Smooth muscle cell (in vitro differentiated cells): ENCODE measurements around the gene AP1S3. TPM values are rescaled to one million over a fixed set of nuclear protein-coding genes. Genes with fewer than 3 reads are reported as not detected.

Experiments used
- DNase-seq: peaks from one replicate; lab custom pipeline; 2025; ENCODE audit not compliant: unreplicated experiment; lab: John Stamatoyannopoulos, UW
- H2AFZ ChIP-seq: fragments of 200-600 bp; sonication (generic); 2 replicates; pipeline ENCODE4 v1.6.0; 2016; ENCODE audit warnings: antibody characterized with exemption, low read depth, mild to moderate bottlenecking
- H3F3A ChIP-seq: fragments of 200-600 bp; sonication (generic); 2 replicates; pipeline ENCODE4 v1.6.0; 2017; ENCODE audit warnings: antibody characterized with exemption, low read depth
- H3K27ac ChIP-seq: fragments of 200-600 bp; sonication (generic); 2 replicates; pipeline ENCODE4 v1.5.1; 2016; ENCODE audit warnings: low read depth, mild to moderate bottlenecking
- H3K27me3 ChIP-seq: fragments of 200-600 bp; sonication (generic); 2 replicates; pipeline ENCODE4 v1.6.1; 2016; ENCODE audit warnings: low read depth, mild to moderate bottlenecking
- H3K36me3 ChIP-seq: fragments of 200-600 bp; sonication (generic); 2 replicates; pipeline ENCODE4 v1.5.1; 2016; ENCODE audit warnings: low read depth
- H3K4me1 ChIP-seq: fragments of 200-600 bp; sonication (generic); 2 replicates; pipeline ENCODE4 v1.5.1; 2016; ENCODE audit warnings: low read depth
- H3K4me2 ChIP-seq: fragments of 200-600 bp; sonication (generic); 2 replicates; pipeline ENCODE4 v1.6.0; 2016; ENCODE audit warnings: mild to moderate bottlenecking
- H3K4me3 ChIP-seq: fragments of 200-600 bp; sonication (generic); 2 replicates; pipeline ENCODE4 v1.5.1; 2016; ENCODE audit warnings: mild to moderate bottlenecking
- H3K79me2 ChIP-seq: fragments of 200-600 bp; sonication (generic); 2 replicates; pipeline ENCODE4 v1.6.0; 2016; ENCODE audit warnings: low read depth, mild to moderate bottlenecking
- H3K9ac ChIP-seq: fragments of 200-600 bp; sonication (generic); 2 replicates; pipeline ENCODE4 v1.6.0; 2016; ENCODE audit warnings: low read depth
- H3K9me3 ChIP-seq: fragments of 200-600 bp; sonication (generic); replicated peaks from 2 replicates; pipeline ENCODE4 v1.5.1; 2016; ENCODE audit warnings: low read depth
- H4K20me1 ChIP-seq: fragments of 200-600 bp; sonication (generic); 2 replicates; pipeline ENCODE4 v1.6.0; 2016; ENCODE audit warnings: low read depth
- WGBS: methylation state at CpG from one replicate; pipeline ENCODE4 v1.1.7; 2016; ENCODE audit warnings: low lambda C conversion rate; 5-methylcytosine and 5-hydroxymethylcytosine counted together
- polyA plus RNA-seq: library from polyadenylated mRNA; unstranded; fragments of >200 nt; fragmentation: Nextera tagmentation; extraction: Ambion mirVana; gene quantifications from 2 replicates; pipeline ENCODE4 v1.2.1, GENCODE V29; 2016
- total RNA-seq: library from RNA; depleted of rRNA; stranded (reverse); fragments of >200 nt; gene quantifications from 2 replicates; pipeline ENCODE4 v1.2.3, GENCODE V29; 2014
- TF ChIP-seq, protein P1 (sequence below): fragments of 200-600 bp; sonication (generic); IDR thresholded peaks from 2 replicates; pipeline ENCODE4 v1.5.1; 2017; ENCODE audit warnings: borderline replicate concordance, mild to moderate bottlenecking, antibody characterized with exemption; ENCODE audit not compliant: insufficient read depth, poor library complexity, severe bottlenecking

AP1S3 gene
- total and polyA plus RNA-seq, 2 experiments from 2014 or later, result 1.4 to 11.4 TPM

GRCh38 chr2:223735659-223736244 is 101.6 kb downstream of the AP1S3 start:
- Histone ChIP-seq H2AFZ (peak overlapping the region; percentile 34), H3K4me3 (no peak overlapping the region), H3K4me2 (peak overlapping the region; percentile 23), H3K27ac (peak overlapping the region; percentile 81), H3K36me3 (no peaks in the 10 kb centered on the region), H3F3A (no peaks in the 10 kb centered on the region), H3K27me3 (no peaks in the 10 kb centered on the region), H3K4me1 (no peaks in the 10 kb centered on the region), H3K9me3 (no peaks in the 10 kb centered on the region), H3K9ac (peak overlapping the region; percentile 9), H4K20me1 (no peaks in the 10 kb centered on the region), H3K79me2 (no peaks in the 10 kb centered on the region)
- TF ChIP-seq, protein P1, sequence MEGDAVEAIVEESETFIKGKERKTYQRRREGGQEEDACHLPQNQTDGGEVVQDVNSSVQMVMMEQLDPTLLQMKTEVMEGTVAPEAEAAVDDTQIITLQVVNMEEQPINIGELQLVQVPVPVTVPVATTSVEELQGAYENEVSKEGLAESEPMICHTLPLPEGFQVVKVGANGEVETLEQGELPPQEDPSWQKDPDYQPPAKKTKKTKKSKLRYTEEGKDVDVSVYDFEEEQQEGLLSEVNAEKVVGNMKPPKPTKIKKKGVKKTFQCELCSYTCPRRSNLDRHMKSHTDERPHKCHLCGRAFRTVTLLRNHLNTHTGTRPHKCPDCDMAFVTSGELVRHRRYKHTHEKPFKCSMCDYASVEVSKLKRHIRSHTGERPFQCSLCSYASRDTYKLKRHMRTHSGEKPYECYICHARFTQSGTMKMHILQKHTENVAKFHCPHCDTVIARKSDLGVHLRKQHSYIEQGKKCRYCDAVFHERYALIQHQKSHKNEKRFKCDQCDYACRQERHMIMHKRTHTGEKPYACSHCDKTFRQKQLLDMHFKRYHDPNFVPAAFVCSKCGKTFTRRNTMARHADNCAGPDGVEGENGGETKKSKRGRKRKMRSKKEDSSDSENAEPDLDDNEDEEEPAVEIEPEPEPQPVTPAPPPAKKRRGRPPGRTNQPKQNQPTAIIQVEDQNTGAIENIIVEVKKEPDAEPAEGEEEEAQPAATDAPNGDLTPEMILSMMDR, result no peak
- 75% methylated on average over 4 of the region's 4 CpGs for WGBS
- DNase-seq, result no peak

- TF ChIP-seq, protein P1, result no peak
- Histone ChIP-seq H3K36me3 (no peaks in the 10 kb centered on the region), H3K4me1 (no peaks in the 10 kb centered on the region), H4K20me1 (no peaks in the 10 kb centered on the region), H3K4me2 (no peak overlapping the region), H3K4me3 (no peak overlapping the region), H2AFZ (no peak overlapping the region), H3K27ac (peak overlapping the region; percentile 81), H3K9me3 (no peaks in the 10 kb centered on the region), H3F3A (no peaks in the 10 kb centered on the region), H3K79me2 (no peaks in the 10 kb centered on the region), H3K9ac (no peak overlapping the region), H3K27me3 (no peaks in the 10 kb centered on the region)
- DNase-seq, result no peak
- WGBS, result 86% methylated on average over 5 of the region's 5 CpGs
Measured at GRCh38 chr2:223735035-223735640, 102.2 kb downstream of the AP1S3 start.

- Histone ChIP-seq H3K4me2 (no peak overlapping the region), H3K27ac (no peak overlapping the region)
- 98% methylated on average over 2 of the region's 2 CpGs for WGBS
Measured at GRCh38 chr2:223734346-223734745, 103.0 kb downstream of the AP1S3 start.

More at GRCh38 chr2:223734346-223734745, 103.0 kb downstream of the AP1S3 start:
- H2AFZ ChIP-seq, result no peak overlapping the region
- H3K4me1 ChIP-seq, result no peaks in the 10 kb centered on the region
- no peaks in the 10 kb centered on the region for H3K27me3 ChIP-seq
- H3K4me3 ChIP-seq, result no peak overlapping the region
- TF ChIP-seq, protein P1, result no peak
- DNase-seq, result no peak
- H3K36me3 ChIP-seq, result no peaks in the 10 kb centered on the region
- H3K9ac ChIP-seq, result no peak overlapping the region
- no peaks in the 10 kb centered on the region for H4K20me1 ChIP-seq
- H3F3A ChIP-seq, result no peaks in the 10 kb centered on the region
- H3K9me3 ChIP-seq, result no peaks in the 10 kb centered on the region
- H3K79me2 ChIP-seq, result no peaks in the 10 kb centered on the region
